Measurements from ENCODE around the gene FEM1B.

GRCh38 chr15:68292967-68293366 lies 15.4 kb downstream of the FEM1B start:
- TF ChIP-seq CTCF (conservative IDR thresholded peaks at IDR 0.05; ENCODE audit: low read depth, low read length) (no peak), EZH2phosphoT487 (IDR thresholded peaks at IDR 0.05; ENCODE audit: borderline replicate concordance, low read length) (no peak), EZH2 (IDR thresholded peaks at IDR 0.05; ENCODE audit: low read length, unreplicated experiment) (no peak)

Data from PC-3 (cell line).